Neutrophil (primary cell): ENCODE results near the gene TMEM120A.
"Not testable (repeated sequence)": the region's sequence is repeated elsewhere in the genome, so short reads cannot be mapped to it uniquely, and the experiment has no call there.

Experiments used
- H3K27ac ChIP-seq: fragments of 200-600 bp; sonication (generic); 2 replicates; pipeline ENCODE4 v1.5.1; 2016; ENCODE audit warnings: mild to moderate bottlenecking, moderate library complexity
- H3K27me3 ChIP-seq: fragments of 200-600 bp; sonication (generic); 2 replicates; pipeline ENCODE4 v1.6.0; 2016; ENCODE audit warnings: mild to moderate bottlenecking
- H3K36me3 ChIP-seq: fragments of 200-600 bp; sonication (generic); 2 replicates; pipeline ENCODE4 v1.5.1; 2017
- H3K4me1 ChIP-seq, 2 experiments: fragments of 200-600 bp in 1 of 2; sonication (generic) in 1 of 2; 1 replicate in 1 of 2; 2 replicates in 1 of 2; pipeline versions ENCODE4 v1.5.1 to v1.6.1; 2013 to 2016; ENCODE audit warnings: low read depth in 1 of 2, low read length in 1 of 2, mild to moderate bottlenecking in 1 of 2, moderate library complexity in 1 of 2; ENCODE audit not compliant: control insufficient read depth in 1 of 2, insufficient read depth in 1 of 2
- H3K4me3 ChIP-seq, 2 experiments: fragments of 200-600 bp in 1 of 2; sonication (generic) in 1 of 2; 1 replicate in 1 of 2; 2 replicates in 1 of 2; pipeline ENCODE4 v1.5.1; 2013 to 2016; ENCODE audit warnings: low read depth in 1 of 2, low read length in 1 of 2, mild to moderate bottlenecking in 1 of 2, moderate library complexity in 1 of 2
- H3K9me3 ChIP-seq: fragments of 200-600 bp; sonication (generic); 2 replicates; pipeline ENCODE4 v1.5.1; 2016
- CTCF ChIP-seq: fragments of 200-600 bp; sonication (generic); IDR thresholded peaks from 2 replicates; pipeline ENCODE4 v1.5.1; 2016; ENCODE audit warnings: antibody characterized with exemption

TMEM120A gene

GRCh38 chr7:76022026-76022780 lies 27.8 kb upstream of the TMEM120A start:
- no peak for TF ChIP-seq CTCF
- Histone ChIP-seq H3K27ac (peak overlapping the region; percentile 61), H3K27me3 (no peaks in the 10 kb centered on the region), H3K9me3 (no peaks in the 10 kb centered on the region), H3K4me1 (peaks cover 9 to 12% of the 10 kb centered on the region in 2 experiments), H3K36me3 (peaks cover 46% of the 10 kb centered on the region), H3K4me3 (no peak overlapping the region)

- peak; percentile 94 for TF ChIP-seq CTCF
- H3K4me1 ChIP-seq, result peaks cover 9 to 12% of the 10 kb centered on the region in 2 experiments
- no peaks in the 10 kb centered on the region for H3K27me3 ChIP-seq
- peaks cover 50% of the 10 kb centered on the region for H3K36me3 ChIP-seq
- H3K4me3 ChIP-seq, result no peak overlapping the region
- no peak overlapping the region for H3K27ac ChIP-seq
- H3K9me3 ChIP-seq, result no peaks in the 10 kb centered on the region
Measured at GRCh38 chr7:76020031-76020714, 25.8 kb upstream of the TMEM120A start.

GRCh38 chr7:76018520-76018919 lies 24.1 kb upstream of the TMEM120A start:
- H3K4me1 ChIP-seq, result peaks cover 9 to 12% of the 10 kb centered on the region in 2 experiments
- not testable (repeated sequence) for H3K4me3 ChIP-seq

GRCh38 chr7:76016191-76016947 lies 22.0 kb upstream of the TMEM120A start:
- TF ChIP-seq CTCF, result no peak
- no peak overlapping the region for H3K27ac ChIP-seq

More at GRCh38 chr7:76018520-76018919, 24.1 kb upstream of the TMEM120A start:
- not testable (repeated sequence) for H3K27ac ChIP-seq, H3K27me3 ChIP-seq, H3K9me3 ChIP-seq
- peaks cover 52% of the 10 kb centered on the region for H3K36me3 ChIP-seq

GRCh38 chr7:76011442-76011861 lies 17.1 kb upstream of the TMEM120A start:
- no peaks in the 10 kb centered on the region for H3K27me3 ChIP-seq
- H3K27ac ChIP-seq, result no peak overlapping the region
- H3K4me1 ChIP-seq, result peaks cover 7 to 10% of the 10 kb centered on the region in 2 experiments
- H3K36me3 ChIP-seq, result peaks cover 41% of the 10 kb centered on the region
- no peak overlapping the region for H3K4me3 ChIP-seq
- no peaks in the 10 kb centered on the region for H3K9me3 ChIP-seq
- TF ChIP-seq CTCF, result no peak

More at GRCh38 chr7:76016191-76016947, 22.0 kb upstream of the TMEM120A start:
- peaks cover 59% of the 10 kb centered on the region for H3K36me3 ChIP-seq
- H3K4me3 ChIP-seq, result no peak overlapping the region
- H3K9me3 ChIP-seq, result no peaks in the 10 kb centered on the region
- no peaks in the 10 kb centered on the region for H3K4me1 ChIP-seq
- H3K27me3 ChIP-seq, result no peaks in the 10 kb centered on the region
